HL-60 (cell line): ENCODE results near the gene GIPC3.

Experiments used
- DNase-seq, 2 experiments: peaks; one replicate each; pipeline ENCODE4 v3.0.0-alpha.2; 2010 to 2020; ENCODE audit warnings: low read depth in 1 of 2, low spot score in 1 of 2
- H3K27ac ChIP-seq: fragments of 250-450 bp; sonication (Bioruptor Pico); replicated peaks from 2 replicates; pipeline ENCODE4 v1.5.1; 2020; ENCODE audit warnings: mild to moderate bottlenecking, moderate library complexity
- H3K27me3 ChIP-seq: fragments of 250-450 bp; sonication (Bioruptor Pico); 2 replicates; pipeline ENCODE4 v1.5.1; 2021; ENCODE audit warnings: mild to moderate bottlenecking, moderate library complexity; ENCODE audit not compliant: insufficient read depth, poor library complexity, severe bottlenecking
- H3K4me3 ChIP-seq: replicated peaks from 2 replicates; pipeline ENCODE4 v1.5.1; 2011; ENCODE audit warnings: mild to moderate bottlenecking, control low read depth, low read length; ENCODE audit not compliant: insufficient read depth
- GABPA ChIP-seq: IDR thresholded peaks from 2 replicates; pipeline ENCODE4 v1.6.1; 2012; ENCODE audit warnings: low read depth
- POLR2AphosphoS5 ChIP-seq: IDR thresholded peaks from 2 replicates; pipeline ENCODE4 v1.6.1; 2012; ENCODE audit warnings: low read depth
- REST ChIP-seq: IDR thresholded peaks from 2 replicates; pipeline ENCODE4 v1.6.1; 2012; ENCODE audit warnings: low read depth; ENCODE audit not compliant: insufficient replicate concordance
- SPI1 ChIP-seq: IDR thresholded peaks from 2 replicates; pipeline ENCODE4 v1.6.1; 2012; ENCODE audit warnings: low read depth, mild to moderate bottlenecking, borderline replicate concordance
- TF ChIP-seq, protein P1 (sequence below): IDR thresholded peaks from one replicate; pipeline ENCODE4 v1.5.1; 2011; ENCODE audit warnings: low read length, control low read depth, inconsistent platforms; ENCODE audit not compliant: insufficient read depth

Gene GIPC3

GRCh38 chr19:3604227-3604986 is 19.1 kb downstream of the GIPC3 start:
- no peak for DNase-seq
- H3K4me3 ChIP-seq: no peak overlapping the region
- peaks cover 11% of the 10 kb centered on the region for H3K27me3 ChIP-seq
- H3K27ac ChIP-seq: no peak overlapping the region
- TF ChIP-seq SPI1: no peak

GRCh38 chr19:3604987-3605343 is 19.7 kb downstream of the GIPC3 start:
- no peak for DNase-seq
- Histone ChIP-seq H3K4me3 (no peak overlapping the region), H3K27me3 (peaks cover 11% of the 10 kb centered on the region), H3K27ac (no peak overlapping the region)
- no peak for TF ChIP-seq GABPA
- TF ChIP-seq REST: no peak
- TF ChIP-seq POLR2AphosphoS5: no peak
- TF ChIP-seq, protein P1, sequence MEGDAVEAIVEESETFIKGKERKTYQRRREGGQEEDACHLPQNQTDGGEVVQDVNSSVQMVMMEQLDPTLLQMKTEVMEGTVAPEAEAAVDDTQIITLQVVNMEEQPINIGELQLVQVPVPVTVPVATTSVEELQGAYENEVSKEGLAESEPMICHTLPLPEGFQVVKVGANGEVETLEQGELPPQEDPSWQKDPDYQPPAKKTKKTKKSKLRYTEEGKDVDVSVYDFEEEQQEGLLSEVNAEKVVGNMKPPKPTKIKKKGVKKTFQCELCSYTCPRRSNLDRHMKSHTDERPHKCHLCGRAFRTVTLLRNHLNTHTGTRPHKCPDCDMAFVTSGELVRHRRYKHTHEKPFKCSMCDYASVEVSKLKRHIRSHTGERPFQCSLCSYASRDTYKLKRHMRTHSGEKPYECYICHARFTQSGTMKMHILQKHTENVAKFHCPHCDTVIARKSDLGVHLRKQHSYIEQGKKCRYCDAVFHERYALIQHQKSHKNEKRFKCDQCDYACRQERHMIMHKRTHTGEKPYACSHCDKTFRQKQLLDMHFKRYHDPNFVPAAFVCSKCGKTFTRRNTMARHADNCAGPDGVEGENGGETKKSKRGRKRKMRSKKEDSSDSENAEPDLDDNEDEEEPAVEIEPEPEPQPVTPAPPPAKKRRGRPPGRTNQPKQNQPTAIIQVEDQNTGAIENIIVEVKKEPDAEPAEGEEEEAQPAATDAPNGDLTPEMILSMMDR: no peak
- TF ChIP-seq SPI1: no peak

DNA sequence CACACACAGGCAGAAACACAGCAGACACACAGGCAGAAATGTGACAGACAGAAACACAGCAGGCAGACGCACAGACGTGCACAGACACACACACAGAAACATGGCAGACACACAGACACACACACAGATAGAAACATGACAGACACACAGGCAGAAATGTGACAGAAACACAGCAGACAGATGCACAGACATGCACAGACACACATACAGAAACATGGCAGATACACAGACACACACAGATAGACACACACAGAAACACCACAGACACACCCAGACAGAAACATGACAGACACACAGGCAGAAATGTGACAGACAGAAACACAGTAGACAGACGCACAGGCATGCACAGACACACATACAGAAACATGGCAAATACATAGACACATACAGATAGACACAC is 20.1 kb downstream of the GIPC3 start:
- DNase-seq: no peak
- no peak overlapping the region for H3K4me3 ChIP-seq
- H3K27me3 ChIP-seq: peaks cover 11% of the 10 kb centered on the region
- TF ChIP-seq REST (no peak), SPI1 (no peak), POLR2AphosphoS5 (no peak), GABPA (no peak)
- TF ChIP-seq, protein P1: no peak
- no peak overlapping the region for H3K27ac ChIP-seq

GRCh38 chr19:3605770-3606169 is 20.5 kb downstream of the GIPC3 start:
- no peak overlapping the region for H3K4me3 ChIP-seq
- peaks cover 11% of the 10 kb centered on the region for H3K27me3 ChIP-seq
- no peak overlapping the region for H3K27ac ChIP-seq
- DNase-seq: no peak
- TF ChIP-seq REST (no peak), SPI1 (no peak), GABPA (no peak), POLR2AphosphoS5 (no peak)
- TF ChIP-seq, protein P1: no peak
